NCI-H748 treated with DMSO at 0.1 percent for 48 hours (cell line): Measurements from ENCODE around the gene NOL4.

Source experiments
- DNase-seq: peaks from one replicate; lab custom pipeline; 2025; lab: John Stamatoyannopoulos, UW

Gene NOL4

GRCh38 chr18:34194239-34194638 is 30.5 kb downstream of the NOL4 start:
- no peak for DNase-seq

GRCh38 chr18:34189656-34190435 is 34.9 kb downstream of the NOL4 start:
- DNase-seq = no peak
